Measurements from ENCODE around the gene EBF3.

Gene EBF3

GRCh38 chr10:129788215-129788614 is 175.9 kb downstream of the EBF3 start:
- Mint-ChIP-seq H3K27ac (no peak overlapping the region), H3K27me3 (no peaks in the 10 kb centered on the region), H3K36me3 (peaks cover 12% of the 10 kb centered on the region), H3K4me3 (no peak overlapping the region), H3K4me1 (peaks cover 5% of the 10 kb centered on the region), H3K9me3 (peaks cover 26% of the 10 kb centered on the region)
- no peak for ATAC-seq (ENCODE audit: low read depth)
- no peak for DNase-seq (ENCODE audit: low spot score in 2 of 2)

- Mint-ChIP-seq H3K27ac (no peak overlapping the region), H3K4me1 (peaks cover 5% of the 10 kb centered on the region), H3K36me3 (peaks cover 12% of the 10 kb centered on the region), H3K27me3 (no peaks in the 10 kb centered on the region), H3K4me3 (no peak overlapping the region), H3K9me3 (peaks cover 20% of the 10 kb centered on the region)
- ATAC-seq (ENCODE audit: low read depth) (no peak), DNase-seq (ENCODE audit: low spot score in 2 of 2) (no peak)
These were observed 176.5 kb downstream of the EBF3 start for GRCh38 chr10:129787557-129787956.

GRCh38 chr10:129786216-129786615 is 177.9 kb downstream of the EBF3 start:
- ATAC-seq (ENCODE audit: low read depth) = no peak
- no peak for DNase-seq (ENCODE audit: low spot score in 2 of 2)
- H3K27ac Mint-ChIP-seq = no peak overlapping the region
- H3K36me3 Mint-ChIP-seq = peaks cover 12% of the 10 kb centered on the region
- H3K9me3 Mint-ChIP-seq = peaks cover 20% of the 10 kb centered on the region
- no peaks in the 10 kb centered on the region for H3K27me3 Mint-ChIP-seq
- peaks cover 5% of the 10 kb centered on the region for H3K4me1 Mint-ChIP-seq
- H3K4me3 Mint-ChIP-seq = no peak overlapping the region

- peaks cover 17% of the 10 kb centered on the region for H3K9me3 Mint-ChIP-seq
- H3K4me3 Mint-ChIP-seq = no peak overlapping the region
- no peak for ATAC-seq (ENCODE audit: low read depth)
These were observed 178.5 kb downstream of the EBF3 start for GRCh38 chr10:129785536-129785981.

More at GRCh38 chr10:129785536-129785981, 178.5 kb downstream of the EBF3 start:
- DNase-seq (ENCODE audit: low spot score in 2 of 2) = no peak
- Mint-ChIP-seq H3K27me3 (no peaks in the 10 kb centered on the region), H3K4me1 (peaks cover 5% of the 10 kb centered on the region), H3K27ac (no peak overlapping the region), H3K36me3 (peaks cover 12% of the 10 kb centered on the region)

Measured in memory B cell (primary cell).